Psoas muscle (tissue), 8 donors: Measurements from ENCODE around the gene LTO1. TPM values are rescaled to one million over a fixed set of nuclear protein-coding genes. Genes with fewer than 3 reads are reported as not detected.

Source experiments
- ATAC-seq, 4 donors: fragments of 200-7000 bp; cut with Tn5 transposase; one replicate each; pipeline ENCODE4 v1.9.1; 2020; ENCODE audit warnings: moderate library complexity in 3 of 4, mild to moderate bottlenecking in 2 of 4
- DNase-seq, 2 donors: peaks; one replicate each; pipeline ENCODE4 v3.0.0-alpha.2; 2020
- H3K27ac ChIP-seq: fragments of 200-600 bp; one replicate; pipeline ENCODE4 v1.8.0; 2022
- H3K27me3 ChIP-seq, 3 donors: fragments of 200-600 bp in 1 of 3; one replicate each; pipeline versions ENCODE4 v1.6.1 to v1.8.0; 2013 to 2022; ENCODE audit warnings: low read length in 2 of 3, mild to moderate bottlenecking in 2 of 3, moderate library complexity in 1 of 3; ENCODE audit not compliant: insufficient read depth in 3 of 3
- H3K36me3 ChIP-seq, 2 donors: fragments of 200-600 bp in 1 of 2; one replicate each; pipeline versions ENCODE4 v1.6.1 to v1.8.0; 2013 to 2022; ENCODE audit warnings: low read depth in 1 of 2, mild to moderate bottlenecking in 1 of 2, moderate library complexity in 1 of 2; ENCODE audit not compliant: insufficient read depth in 1 of 2
- H3K4me1 ChIP-seq: fragments of 200-600 bp; one replicate; pipeline ENCODE4 v1.8.0; 2022
- H3K4me3 ChIP-seq: fragments of 200-600 bp; one replicate; pipeline ENCODE4 v1.8.0; 2022; ENCODE audit warnings: mild to moderate bottlenecking
- H3K9me3 ChIP-seq: fragments of 200-600 bp; one replicate; pipeline ENCODE4 v1.8.0; 2022
- CTCF ChIP-seq: fragments of 200-600 bp; IDR thresholded peaks from one replicate; pipeline ENCODE4 v1.8.0; 2022; ENCODE audit warnings: antibody characterized with exemption
- WGBS, 3 donors: extraction: QIAGEN DNeasy Blood & Tissue Kit; methylation state at CpG; one replicate each; pipeline versions ENCODE4 v1.1.6 to v1.1.7; 2013; 5-methylcytosine and 5-hydroxymethylcytosine counted together
- intact Hi-C, 2 donors: fragments of 100-400 bp; cut with DNase I; formaldehyde crosslinking; loops; one replicate each; pipeline versions ENCODE4 v1.11.0 to v1.14.2; 2022
- polyA plus RNA-seq, 3 donors: library from polyadenylated mRNA; stranded (reverse); fragments of 200-250 nt; gene quantifications; one replicate each; pipeline ENCODE4 v1.2.3, GENCODE V29; 2013
- total RNA-seq, 4 donors: library from RNA; stranded (reverse); fragmentation: NEBNext Ultra II Directional in 2 of 4; extraction: Animal tissue kit (Norgen Biotek cat#: 25700) in 2 of 4; gene quantifications; one replicate each; pipeline versions ENCODE4 v1.2.1 to v1.2.4, GENCODE V29; 2021 to 2023
- donor health status: healthy with polysubstance abuse.
- donor health status: DM: no; HTN: no; CAD: no; lungs with moderate emphysema.
- donor health status: Bipolar disorder and iron deficiency.
- donor health status: healthy.
- donor health status: DM: yes; HTN: yes; CAD: no.
- donor health status: DM: no; HTN: no; CAD: no.
- donor health status: DM: no; HTN: no; CAD: no.
- donor health status: DM: yes; HTN: yes; CAD: no.

LTO1 gene
- total and polyA plus RNA-seq, 7 donors = 8.5 to 28.1 (median 9.2) TPM

- Histone ChIP-seq H3K4me3 (no peak overlapping the region), H3K9me3 (no peaks in the 10 kb centered on the region), H3K4me1 (no peaks in the 10 kb centered on the region), H3K36me3 (no peaks in the 10 kb centered on the region), H3K27ac (no peak overlapping the region), H3K27me3 (peaks cover 0 to 12% (median 8%) of the 10 kb centered on the region in 3 donors)
- TF ChIP-seq CTCF = no peak
- intact Hi-C loops = no loop called here
- ATAC-seq (no peak), DNase-seq (no peak)
- 70 to 81% (median 71%) methylated on average over 10 of the region's 10 CpGs for WGBS, 3 donors
These were observed 57.5 kb downstream of the LTO1 start for GRCh38 chr11:69617682-69618081.

- intact Hi-C loops = no loop called here
- whole genome bisulfite sequencing, 3 donors = 82 to 98% (median 94%) methylated on average over 4 of the region's 4 CpGs
- no peaks in the 10 kb centered on the region for H3K4me1 ChIP-seq
- H3K4me3 ChIP-seq = no peak overlapping the region
- no peak for TF ChIP-seq CTCF
- peaks cover 0 to 12% (median 8%) of the 10 kb centered on the region in 3 donors for H3K27me3 ChIP-seq
- no peaks in the 10 kb centered on the region for H3K9me3 ChIP-seq
- no peak overlapping the region for H3K27ac ChIP-seq
- ATAC-seq (no peak), DNase-seq (no peak)
- H3K36me3 ChIP-seq = no peaks in the 10 kb centered on the region
These were observed 57.9 kb downstream of the LTO1 start for GRCh38 chr11:69617220-69617619.

Other genes starting within 250 kb of the LTO1 start
- gene LINC01488, start 193.7 kb downstream of the LTO1 start, total RNA-seq = not detected
- gene LINC01488, start 193.7 kb downstream of the LTO1 start, polyA plus RNA-seq = under 1 TPM in 1 of 3 donors, not detected in 2; 0.03 TPM
- 10 to 100 TPM in 1 of 4 donors, 1 to 10 TPM in 3; 6.5 to 11.3 (median 7.9) TPM for gene CCND1, start 34.2 kb downstream of the LTO1 start, total RNA-seq
- 1 to 10 TPM; 1.8 to 2.2 (median 1.8) TPM for gene CCND1, start 34.2 kb downstream of the LTO1 start, polyA plus RNA-seq
- not detected for gene FGF19, start 28.7 kb upstream of the LTO1 start, total RNA-seq
- not detected for gene FGF19, start 28.7 kb upstream of the LTO1 start, polyA plus RNA-seq
- gene FGF4, start 100.0 kb upstream of the LTO1 start, total RNA-seq = not detected
- gene FGF4, start 100.0 kb upstream of the LTO1 start, polyA plus RNA-seq = not detected
- not detected for gene FGF3, start 144.1 kb upstream of the LTO1 start, total RNA-seq
- not detected for gene FGF3, start 144.1 kb upstream of the LTO1 start, polyA plus RNA-seq